Activated T-cell treated with anti-CD3 and anti-CD28 coated beads, Interleukin-2, amount 50 U/mL, for 4 hours (primary cell): ENCODE measurements around the gene FOXL3. TPM values are rescaled to one million over a fixed set of nuclear protein-coding genes. Genes with fewer than 3 reads are reported as not detected.
"Not testable (repeated sequence)": the region's sequence is repeated elsewhere in the genome, so short reads cannot be mapped to it uniquely, and the experiment has no call there.

Experiments
- ATAC-seq, 2 donors: fragments of 200-7000 bp; cut with Tn5 transposase; one replicate each; pipeline ENCODE4 v1.10.0; 2021
- DNase-seq: peaks from one replicate; pipeline ENCODE4 v3.0.0-alpha.2; 2020
- H3K27me3 Mint-ChIP-seq: one replicate; pipeline ENCODE4 v1.8.0; 2021; ENCODE audit warnings: low read depth, mixed read lengths
- H3K36me3 Mint-ChIP-seq: one replicate; pipeline ENCODE4 v1.8.0; 2022; ENCODE audit warnings: mixed read lengths; ENCODE audit not compliant: insufficient read depth
- H3K4me1 Mint-ChIP-seq: one replicate; pipeline ENCODE4 v1.8.0; 2021; ENCODE audit warnings: low read depth, mixed read lengths
- H3K4me3 Mint-ChIP-seq: one replicate; pipeline ENCODE4 v1.8.0; 2021; ENCODE audit warnings: mild to moderate bottlenecking, moderate library complexity, mixed read lengths
- H3K9me3 Mint-ChIP-seq: one replicate; pipeline ENCODE4 v1.8.0; 2021; ENCODE audit warnings: mixed read lengths
- total RNA-seq, 3 donors: library from RNA; stranded (reverse); gene quantifications; one replicate each; pipeline ENCODE4 v1.2.1, GENCODE V29; 2021

FOXL3 gene
- total RNA-seq, result not detected

DNA sequence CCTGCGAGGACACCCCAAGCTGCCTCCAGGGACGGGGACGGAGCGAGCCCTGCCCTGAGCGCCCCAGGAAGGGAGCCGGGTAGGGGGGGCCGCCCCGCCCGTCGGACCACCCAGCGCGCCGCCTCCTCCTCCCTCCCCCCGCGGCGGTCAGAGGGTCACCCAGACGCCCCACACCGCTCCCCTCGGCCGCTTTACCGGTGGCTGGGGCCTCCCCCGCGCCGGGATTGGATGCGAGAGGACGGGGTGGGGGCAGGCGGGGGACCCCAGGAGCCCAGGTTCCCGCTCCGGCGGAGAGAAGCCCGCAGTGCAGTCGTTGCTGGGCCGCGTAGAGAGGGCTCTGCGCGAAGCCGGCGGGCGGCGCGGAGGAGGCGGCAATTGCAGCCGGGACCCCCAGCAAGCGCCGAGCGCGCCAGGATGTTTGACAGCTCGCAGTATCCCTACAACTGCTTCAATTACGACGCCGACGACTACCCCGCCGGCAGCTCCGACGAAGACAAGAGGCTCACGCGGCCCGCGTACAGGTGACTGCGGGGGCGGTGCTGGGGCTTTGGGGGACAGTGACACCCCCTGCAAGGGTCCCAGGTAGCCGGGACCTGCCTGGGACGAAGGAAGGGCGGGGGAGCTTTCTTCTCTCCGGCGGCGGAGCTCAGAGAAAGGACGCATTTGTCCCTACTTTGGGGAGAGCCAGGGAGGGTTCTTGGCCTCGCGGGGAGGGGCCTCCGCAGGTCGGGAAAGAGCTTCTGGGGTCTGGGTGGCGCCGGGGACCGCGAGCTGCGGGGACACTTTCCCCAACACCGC, at the start of gene FOXL3:
Gene FOXL3, plus strand, starts transcription at position 415 of the 798 bp plus-strand sequence. Its CDS starts 0 bp downstream, at position 415.
- peaks cover 58% of the 10 kb centered on the region for H3K27me3 Mint-ChIP-seq
- no peak within 1 kb of the TSS for H3K4me3 Mint-ChIP-seq
- H3K4me1 Mint-ChIP-seq, result no peaks in the 10 kb centered on the region
- H3K9me3 Mint-ChIP-seq, result no peaks in the 10 kb centered on the region
- ATAC-seq, result peak in 1 of 2 donors; percentile 14
- DNase-seq, result no peak
- no peaks in the 10 kb centered on the region for H3K36me3 Mint-ChIP-seq

- Mint-ChIP-seq H3K36me3 (no peaks in the 10 kb centered on the region), H3K27me3 (peaks cover 2% of the 10 kb centered on the region), H3K4me3 (no peak overlapping the region), H3K9me3 (no peaks in the 10 kb centered on the region), H3K4me1 (no peaks in the 10 kb centered on the region)
- ATAC-seq (peak; percentile 46 to 52), DNase-seq (no peak)
These were observed 49.0 kb upstream of the FOXL3 start for GRCh38 chr7:240887-241421.

GRCh38 chr7:241513-241912, 48.5 kb upstream of the FOXL3 start:
- ATAC-seq, result no peak
- H3K9me3 Mint-ChIP-seq, result no peaks in the 10 kb centered on the region
- H3K4me1 Mint-ChIP-seq, result no peaks in the 10 kb centered on the region

GRCh38 chr7:242826-243579, 47.0 kb upstream of the FOXL3 start:
- not testable (repeated sequence) for H3K4me1 Mint-ChIP-seq, DNase-seq, H3K36me3 Mint-ChIP-seq, ATAC-seq, H3K4me3 Mint-ChIP-seq, H3K9me3 Mint-ChIP-seq, H3K27me3 Mint-ChIP-seq

More at GRCh38 chr7:241513-241912, 48.5 kb upstream of the FOXL3 start:
- Mint-ChIP-seq H3K4me3 (no peak overlapping the region), H3K36me3 (no peaks in the 10 kb centered on the region), H3K27me3 (peaks cover 3% of the 10 kb centered on the region)
- no peak for DNase-seq

DNA sequence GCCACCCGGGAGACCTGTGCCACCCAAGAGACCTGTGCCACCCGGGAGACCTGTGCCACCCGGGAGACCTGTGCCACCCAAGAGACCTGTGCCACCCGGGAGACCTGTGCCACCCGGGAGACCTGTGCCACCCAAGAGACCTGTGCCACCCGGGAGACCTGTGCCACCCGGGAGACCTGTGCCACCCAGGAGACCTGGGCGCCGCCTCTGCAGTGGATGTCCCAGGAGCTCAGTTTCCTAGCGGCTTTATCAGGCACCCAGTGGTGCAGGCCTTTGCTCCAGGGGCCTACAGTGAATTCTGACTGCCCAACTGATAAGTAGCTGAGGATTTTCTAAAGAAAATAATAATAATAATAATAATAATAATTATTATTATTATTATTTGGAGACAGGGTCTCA, 46.4 kb upstream of the FOXL3 start:
- not testable (repeated sequence) for DNase-seq, H3K9me3 Mint-ChIP-seq, H3K4me1 Mint-ChIP-seq, H3K27me3 Mint-ChIP-seq, ATAC-seq, H3K4me3 Mint-ChIP-seq, H3K36me3 Mint-ChIP-seq

DNA sequence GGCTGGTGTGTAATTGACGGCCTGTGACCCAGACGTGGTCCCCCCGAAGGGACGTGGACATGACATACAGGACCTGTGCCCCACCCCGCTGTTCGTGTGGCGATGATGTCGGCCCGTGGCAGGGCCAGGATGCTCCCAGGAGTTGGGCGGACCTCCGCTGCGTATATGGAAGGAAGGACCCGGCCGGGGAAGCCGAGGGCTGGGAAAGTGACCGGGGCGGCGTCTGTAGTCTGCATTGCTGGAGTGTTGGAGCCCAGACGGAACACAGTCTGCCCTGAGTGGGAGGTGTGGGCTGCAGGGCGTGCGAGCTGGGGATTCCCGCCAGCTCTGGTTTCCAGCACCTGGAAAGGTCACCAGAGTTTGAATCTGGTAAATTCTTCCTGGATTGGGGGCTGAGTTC, 45.0 kb upstream of the FOXL3 start:
- H3K27me3 Mint-ChIP-seq, result peaks cover 2% of the 10 kb centered on the region
- H3K36me3 Mint-ChIP-seq, result no peaks in the 10 kb centered on the region
- DNase-seq (no peak), ATAC-seq (no peak)
- H3K4me1 Mint-ChIP-seq, result no peaks in the 10 kb centered on the region
- H3K4me3 Mint-ChIP-seq, result no peak overlapping the region
- H3K9me3 Mint-ChIP-seq, result no peaks in the 10 kb centered on the region

GRCh38 chr7:245574-246295, 44.2 kb upstream of the FOXL3 start:
- H3K9me3 Mint-ChIP-seq, result no peaks in the 10 kb centered on the region
- DNase-seq, result no peak
- no peaks in the 10 kb centered on the region for H3K4me1 Mint-ChIP-seq

GRCh38 chr7:246451-246850, 43.5 kb upstream of the FOXL3 start:
- Mint-ChIP-seq H3K9me3 (no peaks in the 10 kb centered on the region), H3K36me3 (no peaks in the 10 kb centered on the region), H3K4me3 (no peak overlapping the region), H3K27me3 (peaks cover 2% of the 10 kb centered on the region), H3K4me1 (no peaks in the 10 kb centered on the region)
- ATAC-seq (no peak), DNase-seq (no peak)

More at GRCh38 chr7:245574-246295, 44.2 kb upstream of the FOXL3 start:
- H3K4me3 Mint-ChIP-seq, result no peak overlapping the region
- H3K27me3 Mint-ChIP-seq, result peaks cover 2% of the 10 kb centered on the region
- no peak for ATAC-seq
- no peaks in the 10 kb centered on the region for H3K36me3 Mint-ChIP-seq

DNA sequence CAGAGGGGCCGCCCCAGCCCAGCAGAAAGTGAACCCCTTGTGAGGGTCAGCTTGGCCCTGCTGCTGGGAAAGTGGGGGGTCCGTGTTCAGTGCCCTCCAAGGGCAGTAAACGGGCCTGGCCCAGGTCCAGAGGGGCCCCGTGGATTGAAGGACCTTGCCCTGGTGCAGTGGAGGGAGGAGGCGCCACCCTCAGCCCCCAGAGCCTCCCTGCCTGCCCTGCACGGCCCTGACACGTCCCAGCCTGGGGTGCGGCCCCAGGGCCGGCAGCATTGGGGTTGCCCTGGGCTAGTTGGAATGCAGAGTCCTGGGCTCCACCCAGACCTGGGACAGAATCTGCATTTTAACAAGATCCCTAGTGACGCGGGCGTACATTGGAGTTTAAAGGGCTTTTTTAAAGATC, 42.8 kb upstream of the FOXL3 start:
- Mint-ChIP-seq H3K27me3 (peaks cover 2% of the 10 kb centered on the region), H3K4me1 (no peaks in the 10 kb centered on the region), H3K9me3 (no peaks in the 10 kb centered on the region), H3K36me3 (no peaks in the 10 kb centered on the region), H3K4me3 (no peak overlapping the region)
- ATAC-seq (no peak), DNase-seq (no peak)

GRCh38 chr7:247636-248035, 42.3 kb upstream of the FOXL3 start:
- ATAC-seq, result no peak
- no peak for DNase-seq
- no peaks in the 10 kb centered on the region for H3K36me3 Mint-ChIP-seq
- H3K4me1 Mint-ChIP-seq, result no peaks in the 10 kb centered on the region
- H3K9me3 Mint-ChIP-seq, result no peaks in the 10 kb centered on the region
- peaks cover 2% of the 10 kb centered on the region for H3K27me3 Mint-ChIP-seq
- H3K4me3 Mint-ChIP-seq, result no peak overlapping the region

GRCh38 chr7:248732-249435, 41.1 kb upstream of the FOXL3 start:
- H3K27me3 Mint-ChIP-seq, result peaks cover 2% of the 10 kb centered on the region
- no peaks in the 10 kb centered on the region for H3K36me3 Mint-ChIP-seq
- DNase-seq, result no peak
- H3K4me3 Mint-ChIP-seq, result no peak overlapping the region
- no peaks in the 10 kb centered on the region for H3K4me1 Mint-ChIP-seq
- no peaks in the 10 kb centered on the region for H3K9me3 Mint-ChIP-seq
- ATAC-seq, result no peak

GRCh38 chr7:249989-250388, 40.0 kb upstream of the FOXL3 start:
- Mint-ChIP-seq H3K4me1 (no peaks in the 10 kb centered on the region), H3K27me3 (peaks cover 2% of the 10 kb centered on the region), H3K4me3 (no peak overlapping the region), H3K36me3 (no peaks in the 10 kb centered on the region), H3K9me3 (no peaks in the 10 kb centered on the region)
- DNase-seq (no peak), ATAC-seq (no peak)

- no peak for ATAC-seq
- Mint-ChIP-seq H3K4me3 (no peak overlapping the region), H3K4me1 (no peaks in the 10 kb centered on the region), H3K27me3 (peaks cover 2% of the 10 kb centered on the region), H3K36me3 (no peaks in the 10 kb centered on the region), H3K9me3 (no peaks in the 10 kb centered on the region)
- DNase-seq, result no peak
These were observed 39.4 kb upstream of the FOXL3 start for GRCh38 chr7:250523-250922.

- H3K4me1 Mint-ChIP-seq, result no peaks in the 10 kb centered on the region
- no peaks in the 10 kb centered on the region for H3K9me3 Mint-ChIP-seq
- H3K27me3 Mint-ChIP-seq, result peaks cover 2% of the 10 kb centered on the region
- H3K4me3 Mint-ChIP-seq, result no peak overlapping the region
- no peaks in the 10 kb centered on the region for H3K36me3 Mint-ChIP-seq
- no peak for DNase-seq
- no peak for ATAC-seq
These were observed 39.0 kb upstream of the FOXL3 start for GRCh38 chr7:251005-251404.
